ENCODE measurements around the gene ZNF334.

- TF ChIP-seq EZH2 (IDR thresholded peaks at IDR 0.05) (no peak), POLR2AphosphoS5 (IDR thresholded peaks at IDR 0.05; ENCODE audit: borderline replicate concordance, low read depth, low read length) (no peak)
Observed at GRCh38 chr20:46555370-46555956, 42.1 kb upstream of the ZNF334 start.

All from SK-N-MC (cell line).